Panc1 (cell line): ENCODE results near the gene TTC13. TPM values are rescaled to one million over a fixed set of nuclear protein-coding genes. Genes with fewer than 3 reads are reported as not detected.

ENCODE experiments used
- ATAC-seq: fragments of 200-7000 bp; cut with Tn5 transposase; 2 replicates; pipeline ENCODE4 v1.9.1; 2020; ENCODE audit warnings: mild to moderate bottlenecking, moderate library complexity
- BruUV-seq: library from RNA; stranded (reverse); fragments of 400-500 nt; replicated peaks from 2 replicates; lab custom pipeline; 2021; lab: Mats Ljungman, UMichigan
- CTCF ChIA-PET: fragments of 300-600 bp; sonication (Branson Sonifier 250); formaldehyde crosslinking; loops from one replicate; lab custom pipeline; 2022; ENCODE audit warnings: antibody characterized with exemption; lab: Charles Lee
- POLR2A ChIA-PET: fragments of 300-600 bp; sonication (Branson Sonifier 250); formaldehyde crosslinking; loops from one replicate; lab custom pipeline; 2022; ENCODE audit warnings: antibody characterized with exemption; lab: Charles Lee
- DNase-seq: peaks from one replicate; pipeline ENCODE4 v3.0.0-alpha.2; 2010; ENCODE audit warnings: low read depth, low spot score
- H3K27ac ChIP-seq: 2 replicates; pipeline ENCODE4 v1.5.1; 2011; ENCODE audit warnings: mild to moderate bottlenecking, low read length, inconsistent platforms
- H3K27me3 ChIP-seq: fragments of 200-500 bp; sonication (Bioruptor generic); 2 replicates; pipeline ENCODE4 v1.6.0; 2014; ENCODE audit warnings: low read length, inconsistent platforms; ENCODE audit not compliant: control insufficient read depth, insufficient read depth
- H3K36me3 ChIP-seq: fragments of 200-500 bp; sonication (Bioruptor generic); 2 replicates; pipeline ENCODE4 v1.5.1; 2014; ENCODE audit warnings: inconsistent platforms, mild to moderate bottlenecking, low read length, moderate library complexity; ENCODE audit not compliant: control insufficient read depth, insufficient read depth
- H3K4me1 ChIP-seq: 2 replicates; pipeline ENCODE4 v1.5.1; 2011; ENCODE audit warnings: inconsistent platforms, mild to moderate bottlenecking, low read length, moderate library complexity; ENCODE audit not compliant: control insufficient read depth, insufficient read depth
- H3K4me3 ChIP-seq, 2 experiments: 2 replicates each; pipeline ENCODE4 v1.5.1; 2011 to 2012; ENCODE audit warnings: low read depth in 2 of 2, low read length in 2 of 2, mild to moderate bottlenecking in 2 of 2, inconsistent platforms in 1 of 2, moderate library complexity in 1 of 2
- H3K9me3 ChIP-seq: fragments of 200-500 bp; sonication (Bioruptor generic); 2 replicates; pipeline ENCODE4 v1.5.1; 2014; ENCODE audit warnings: low read depth, mild to moderate bottlenecking, inconsistent platforms, low read length, moderate library complexity; ENCODE audit not compliant: control insufficient read depth, insufficient read depth
- POLR2AphosphoS5 ChIP-seq: IDR thresholded peaks from 2 replicates; pipeline ENCODE4 v1.6.1; 2012; ENCODE audit warnings: mild to moderate bottlenecking, low read depth, low read length, moderate library complexity
- SIN3A ChIP-seq: IDR thresholded peaks from 2 replicates; pipeline ENCODE4 v1.6.1; 2012; ENCODE audit warnings: low read depth, mild to moderate bottlenecking, low read length, moderate library complexity, borderline replicate concordance; ENCODE audit not compliant: insufficient read depth
- TCF7L2 ChIP-seq: IDR thresholded peaks from 2 replicates; pipeline ENCODE4 v1.6.1; 2011; ENCODE audit warnings: mild to moderate bottlenecking, low read depth, low read length, inconsistent platforms
- in situ Hi-C: cut with HindIII; loops from 2 replicates; pipeline ENCODE4 v1.10.0; 2016; ENCODE audit warnings: low sequenced_read_pairs, low pct_unique_long_range_greater_than_20kb
- intact Hi-C: fragments of 100-400 bp; cut with micrococcal nuclease; formaldehyde crosslinking; loops from one replicate; pipeline ENCODE4 v1.10.0; 2022; ENCODE audit not compliant: unreplicated experiment
- total RNA-seq: library from RNA; stranded (reverse); gene quantifications from one replicate; pipeline ENCODE4 v1.2.1, GENCODE V29; 2021; ENCODE audit not compliant: unreplicated experiment
- TF ChIP-seq, protein P1 (sequence below): fragments of 450-650 bp; IDR thresholded peaks from 2 replicates; pipeline ENCODE4 v1.5.1; 2017; ENCODE audit warnings: mild to moderate bottlenecking
- TF ChIP-seq, protein P2 (sequence below), 2 experiments: IDR thresholded peaks; 2 replicates each; pipeline ENCODE4 v1.6.1; 2011 to 2012; ENCODE audit warnings: low read depth in 2 of 2, control low read depth in 1 of 2, low read length in 1 of 2, mild to moderate bottlenecking in 1 of 2, moderate library complexity in 1 of 2; ENCODE audit not compliant: insufficient read depth in 1 of 2

The TTC13 gene
- total RNA-seq, 1 experiment from 2014 or later: 19.0 TPM

DNA sequence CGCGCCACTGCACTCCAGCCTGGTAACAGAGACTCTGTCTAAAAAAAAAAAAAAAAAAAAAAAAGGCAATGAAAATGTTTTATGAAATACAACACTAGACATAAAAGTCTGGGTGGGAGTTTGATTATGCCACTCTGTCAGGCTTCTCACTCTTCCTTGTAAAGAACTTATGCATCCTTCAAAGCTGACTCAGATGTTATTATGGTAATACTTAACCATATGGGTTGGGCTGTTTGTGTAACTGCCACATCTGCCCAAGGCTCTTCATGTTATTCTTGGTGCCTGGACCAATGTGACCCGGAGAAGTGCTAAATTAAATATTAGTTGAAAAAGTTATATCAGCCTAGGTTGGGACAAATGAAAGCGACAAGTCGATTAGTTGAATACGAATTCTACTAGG is 37.6 kb upstream of the TTC13 start:
- no TSS peak for BruUV-seq
- Histone ChIP-seq H3K27ac (no peak overlapping the region), H3K4me3 (no peak overlapping the region), H3K4me1 (no peaks in the 10 kb centered on the region), H3K27me3 (0 out of 2 replicates have a peak, but pooled peaks cover 2% of the 10 kb centered on the region), H3K36me3 (no peaks in the 10 kb centered on the region), H3K9me3 (no peaks in the 10 kb centered on the region)
- DNase-seq (no peak), ATAC-seq (no peak)
- in situ Hi-C loops (no loop called here), intact Hi-C loops (no loop called here)
- TF ChIP-seq SIN3A: no peak
- TF ChIP-seq, protein P1, sequence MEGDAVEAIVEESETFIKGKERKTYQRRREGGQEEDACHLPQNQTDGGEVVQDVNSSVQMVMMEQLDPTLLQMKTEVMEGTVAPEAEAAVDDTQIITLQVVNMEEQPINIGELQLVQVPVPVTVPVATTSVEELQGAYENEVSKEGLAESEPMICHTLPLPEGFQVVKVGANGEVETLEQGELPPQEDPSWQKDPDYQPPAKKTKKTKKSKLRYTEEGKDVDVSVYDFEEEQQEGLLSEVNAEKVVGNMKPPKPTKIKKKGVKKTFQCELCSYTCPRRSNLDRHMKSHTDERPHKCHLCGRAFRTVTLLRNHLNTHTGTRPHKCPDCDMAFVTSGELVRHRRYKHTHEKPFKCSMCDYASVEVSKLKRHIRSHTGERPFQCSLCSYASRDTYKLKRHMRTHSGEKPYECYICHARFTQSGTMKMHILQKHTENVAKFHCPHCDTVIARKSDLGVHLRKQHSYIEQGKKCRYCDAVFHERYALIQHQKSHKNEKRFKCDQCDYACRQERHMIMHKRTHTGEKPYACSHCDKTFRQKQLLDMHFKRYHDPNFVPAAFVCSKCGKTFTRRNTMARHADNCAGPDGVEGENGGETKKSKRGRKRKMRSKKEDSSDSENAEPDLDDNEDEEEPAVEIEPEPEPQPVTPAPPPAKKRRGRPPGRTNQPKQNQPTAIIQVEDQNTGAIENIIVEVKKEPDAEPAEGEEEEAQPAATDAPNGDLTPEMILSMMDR: no peak
- no peak for TF ChIP-seq POLR2AphosphoS5
- TF ChIP-seq, protein P2, sequence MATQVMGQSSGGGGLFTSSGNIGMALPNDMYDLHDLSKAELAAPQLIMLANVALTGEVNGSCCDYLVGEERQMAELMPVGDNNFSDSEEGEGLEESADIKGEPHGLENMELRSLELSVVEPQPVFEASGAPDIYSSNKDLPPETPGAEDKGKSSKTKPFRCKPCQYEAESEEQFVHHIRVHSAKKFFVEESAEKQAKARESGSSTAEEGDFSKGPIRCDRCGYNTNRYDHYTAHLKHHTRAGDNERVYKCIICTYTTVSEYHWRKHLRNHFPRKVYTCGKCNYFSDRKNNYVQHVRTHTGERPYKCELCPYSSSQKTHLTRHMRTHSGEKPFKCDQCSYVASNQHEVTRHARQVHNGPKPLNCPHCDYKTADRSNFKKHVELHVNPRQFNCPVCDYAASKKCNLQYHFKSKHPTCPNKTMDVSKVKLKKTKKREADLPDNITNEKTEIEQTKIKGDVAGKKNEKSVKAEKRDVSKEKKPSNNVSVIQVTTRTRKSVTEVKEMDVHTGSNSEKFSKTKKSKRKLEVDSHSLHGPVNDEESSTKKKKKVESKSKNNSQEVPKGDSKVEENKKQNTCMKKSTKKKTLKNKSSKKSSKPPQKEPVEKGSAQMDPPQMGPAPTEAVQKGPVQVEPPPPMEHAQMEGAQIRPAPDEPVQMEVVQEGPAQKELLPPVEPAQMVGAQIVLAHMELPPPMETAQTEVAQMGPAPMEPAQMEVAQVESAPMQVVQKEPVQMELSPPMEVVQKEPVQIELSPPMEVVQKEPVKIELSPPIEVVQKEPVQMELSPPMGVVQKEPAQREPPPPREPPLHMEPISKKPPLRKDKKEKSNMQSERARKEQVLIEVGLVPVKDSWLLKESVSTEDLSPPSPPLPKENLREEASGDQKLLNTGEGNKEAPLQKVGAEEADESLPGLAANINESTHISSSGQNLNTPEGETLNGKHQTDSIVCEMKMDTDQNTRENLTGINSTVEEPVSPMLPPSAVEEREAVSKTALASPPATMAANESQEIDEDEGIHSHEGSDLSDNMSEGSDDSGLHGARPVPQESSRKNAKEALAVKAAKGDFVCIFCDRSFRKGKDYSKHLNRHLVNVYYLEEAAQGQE (IDR thresholded peaks at IDR 0.05; ENCODE audit: insufficient read depth in 1 of 2, low read depth in 2 of 2, low read length in 1 of 2): no peak
- no peak for TF ChIP-seq TCF7L2
- ChIA-PET POLR2A (no interaction called here), CTCF (no interaction called here)

DNA sequence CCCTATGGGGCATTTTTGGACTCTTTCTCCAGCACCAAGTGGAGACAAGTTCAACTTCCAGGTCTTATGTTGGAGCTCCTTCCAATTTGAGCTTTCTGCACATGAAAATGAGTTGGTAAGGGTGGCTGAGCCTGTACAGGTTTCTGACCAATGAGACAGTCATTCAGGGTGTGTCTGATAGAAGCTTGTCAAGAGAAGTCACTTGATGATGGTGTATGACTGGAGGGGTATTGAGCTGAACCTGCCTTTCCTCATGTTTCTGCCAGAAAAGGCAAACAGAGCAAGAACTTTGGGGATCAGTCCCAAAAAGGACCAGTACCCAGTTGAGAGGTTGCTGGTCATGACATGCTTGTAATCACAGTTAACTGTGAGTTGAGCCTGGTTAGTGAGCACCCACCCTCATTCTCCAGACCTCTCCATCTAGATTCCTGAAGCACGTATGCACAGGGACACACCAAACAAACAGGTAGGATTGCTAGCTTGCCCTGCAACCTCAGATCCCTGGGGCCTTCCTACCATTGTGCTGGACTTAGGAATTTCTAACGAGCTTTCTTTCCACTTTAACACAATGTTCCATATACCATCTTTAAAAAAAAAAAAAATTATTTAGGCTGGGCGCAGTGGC is 34.8 kb upstream of the TTC13 start:
- no peak for ATAC-seq
- Histone ChIP-seq H3K4me1 (no peaks in the 10 kb centered on the region), H3K27me3 (0 out of 2 replicates have a peak, but pooled peaks cover 2% of the 10 kb centered on the region), H3K36me3 (no peaks in the 10 kb centered on the region), H3K4me3 (no peak overlapping the region), H3K9me3 (no peaks in the 10 kb centered on the region), H3K27ac (no peak overlapping the region)
- DNase-seq: no peak
- ChIA-PET POLR2A (no interaction called here), CTCF (interaction anchor here (0.6 kb wide), 1 partner anchor 327 kb away, joined by 3 read pairs; no protein-coding TSS in a partner anchor)
- intact Hi-C loops: no loop called here
- no TSS peak for BruUV-seq
- TF ChIP-seq TCF7L2 (no peak), POLR2AphosphoS5 (no peak), SIN3A (no peak)
- TF ChIP-seq, protein P2 (IDR thresholded peaks at IDR 0.05; ENCODE audit: insufficient read depth in 1 of 2, low read depth in 2 of 2, low read length in 1 of 2): no peak
- TF ChIP-seq, protein P1: no peak
- in situ Hi-C loops: no loop called here
